NCI-H2171 treated with DMSO at 0.1 percent for 48 hours (cell line): Measurements from ENCODE around the gene KIF13A.
"Not testable (repeated sequence)": the region's sequence is repeated elsewhere in the genome, so short reads cannot be mapped to it uniquely, and the experiment has no call there.

Source experiments
- DNase-seq: peaks from one replicate; lab custom pipeline; 2025; lab: John Stamatoyannopoulos, UW

Gene KIF13A

DNA sequence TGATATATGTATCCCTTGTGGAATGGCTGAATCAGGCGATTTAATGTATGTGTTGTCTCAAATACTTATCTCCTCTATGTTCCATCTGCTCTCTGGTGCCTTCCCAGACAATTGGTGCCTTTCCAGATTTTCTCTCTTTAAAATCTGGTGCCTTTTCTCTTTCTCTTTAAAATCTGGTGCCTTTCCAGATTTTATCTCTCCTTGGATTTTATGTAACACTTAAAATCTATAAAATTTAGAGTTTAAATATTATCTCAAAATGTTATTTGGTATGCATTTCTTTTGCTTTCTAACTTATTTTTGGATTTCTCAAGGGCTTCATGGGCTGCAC, 116.3 kb downstream of the KIF13A start:
- DNase-seq, result peak; percentile 32

GRCh38 chr6:17870300-17871188, 116.9 kb downstream of the KIF13A start:
- no peak for DNase-seq

- no peak for DNase-seq
Observed at GRCh38 chr6:17869753-17870050, 117.7 kb downstream of the KIF13A start.

GRCh38 chr6:17869010-17869752, 118.3 kb downstream of the KIF13A start:
- no peak for DNase-seq

DNA sequence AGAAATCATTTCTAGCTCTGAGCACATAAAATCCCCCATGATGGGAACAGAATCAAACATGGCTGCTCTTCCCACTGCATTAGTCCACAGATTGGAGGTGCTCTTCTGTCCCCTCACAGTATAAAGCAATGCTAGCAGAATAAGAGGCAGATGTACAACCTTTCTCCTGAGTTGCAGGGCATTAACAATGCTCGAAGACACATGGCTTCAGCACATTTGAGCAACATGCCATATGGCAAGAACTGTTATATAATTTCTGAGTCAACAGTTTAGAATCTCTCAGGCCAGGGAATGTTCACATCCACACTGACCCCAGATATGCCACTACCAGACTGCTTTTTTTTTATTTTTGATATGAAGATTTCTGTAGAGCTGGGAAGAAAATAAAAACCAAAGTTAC, 119.6 kb downstream of the KIF13A start:
- DNase-seq, result peak; percentile 97

- no peak for DNase-seq
Observed at GRCh38 chr6:17866876-17867444, 120.5 kb downstream of the KIF13A start.

DNA sequence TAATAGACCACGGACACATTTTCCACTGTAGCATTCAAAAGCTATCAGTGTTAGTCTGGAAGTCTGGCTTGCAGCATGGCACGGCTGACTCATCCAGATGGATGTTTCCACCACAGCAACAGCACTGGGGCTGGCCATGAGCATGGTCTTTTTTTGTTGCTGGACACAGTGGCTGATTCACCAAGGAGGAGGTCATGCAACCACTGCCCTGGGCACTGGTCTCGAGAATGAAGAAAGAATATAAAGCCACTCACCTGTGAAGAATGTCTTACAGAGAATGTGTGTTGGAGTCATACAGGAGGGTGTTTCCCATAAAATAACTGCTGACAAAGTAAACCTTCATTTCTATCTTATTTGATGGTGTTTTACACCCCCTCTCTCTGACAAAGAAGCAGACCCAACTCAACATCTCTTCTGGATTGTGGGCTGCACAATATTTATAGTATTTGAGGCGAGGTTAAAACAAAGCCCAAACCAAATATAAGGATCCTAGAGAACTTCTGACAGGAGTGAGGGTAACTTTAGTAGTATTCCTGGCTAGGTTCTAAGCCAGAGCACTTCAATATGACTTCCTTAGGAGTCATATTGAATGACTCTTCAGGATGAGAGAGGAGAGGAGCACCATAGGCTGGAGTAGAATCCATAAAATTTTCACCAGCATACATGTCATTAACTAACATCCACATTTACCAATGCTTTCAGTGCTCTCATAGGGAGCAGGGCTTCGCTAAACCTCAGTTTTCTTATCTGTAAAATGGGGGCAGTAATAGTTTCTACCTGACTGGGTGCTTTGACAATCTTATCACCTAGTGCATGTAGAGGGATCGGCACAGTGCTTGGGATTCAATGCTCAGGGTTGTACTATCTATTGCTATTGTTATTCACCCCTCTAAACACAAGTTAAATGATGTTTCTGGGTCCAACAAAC, 121.4 kb downstream of the KIF13A start:
- DNase-seq, result no peak

DNA sequence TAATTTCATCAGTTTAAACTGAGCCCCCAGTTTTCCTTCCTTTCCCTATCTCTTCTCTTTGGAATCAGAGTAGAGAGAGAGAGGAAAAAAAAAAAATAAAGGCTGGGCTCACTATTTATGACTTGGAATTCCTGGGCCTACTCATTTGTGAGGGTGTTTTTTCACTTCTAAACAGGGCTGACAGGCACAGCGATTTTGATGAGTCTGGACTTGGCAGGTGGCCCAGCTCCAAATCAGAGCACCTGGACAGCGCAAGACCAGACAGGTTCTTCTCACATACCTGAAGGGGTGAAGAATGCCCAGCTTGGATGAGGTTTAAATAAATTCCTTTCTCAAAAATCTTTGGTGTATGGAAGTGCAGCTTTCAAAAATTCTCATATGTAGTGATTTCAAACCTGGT, 122.2 kb downstream of the KIF13A start:
- DNase-seq, result peak; percentile 87

GRCh38 chr6:17863901-17864754, 123.3 kb downstream of the KIF13A start:
- no peak for DNase-seq

- no peak for DNase-seq
Observed at GRCh38 chr6:17861361-17861760, 126.1 kb downstream of the KIF13A start.

GRCh38 chr6:17859846-17860245, 127.6 kb downstream of the KIF13A start:
- no peak for DNase-seq

GRCh38 chr6:17858584-17858983, 128.9 kb downstream of the KIF13A start:
- DNase-seq, result no peak

DNA sequence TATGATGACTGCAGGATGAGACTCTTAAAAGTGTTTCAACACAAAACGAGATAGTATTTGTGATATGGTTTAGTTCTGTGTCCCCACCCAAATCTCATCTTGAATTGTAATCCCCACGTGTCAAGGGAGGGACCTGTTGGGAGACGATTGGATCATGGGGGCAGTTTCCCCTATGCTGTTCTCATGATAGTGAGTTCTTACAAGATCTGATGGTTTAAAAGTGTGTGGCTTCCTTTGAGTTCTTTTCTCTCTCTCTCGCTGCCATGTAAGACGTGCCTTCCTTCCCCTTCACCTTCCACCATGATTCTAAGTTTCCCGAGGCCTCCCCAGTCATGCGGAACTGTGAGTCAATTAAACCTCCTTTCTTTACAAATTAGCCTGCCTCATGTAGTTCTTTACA, 130.2 kb downstream of the KIF13A start:
- not testable (repeated sequence) for DNase-seq

DNA sequence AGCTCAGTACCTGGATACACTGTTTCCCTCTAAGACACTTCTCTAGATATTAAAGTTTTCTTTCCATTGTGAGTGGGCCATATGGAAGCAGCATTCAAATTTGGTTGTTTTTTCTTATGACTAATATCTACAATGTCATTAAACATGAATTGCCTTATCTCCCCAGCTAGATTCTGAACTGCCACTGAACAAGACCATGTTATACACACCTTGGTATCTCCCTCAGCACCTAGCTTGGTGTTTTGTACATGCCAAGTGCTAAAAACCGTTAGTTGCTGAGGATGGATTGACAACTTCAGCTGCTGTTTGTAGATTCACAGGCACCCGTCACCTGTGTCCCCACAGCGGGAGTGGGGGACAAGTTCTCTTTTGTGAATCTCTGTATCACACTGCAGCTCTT, 131.1 kb downstream of the KIF13A start:
- no peak for DNase-seq

- DNase-seq, result no peak
Observed at GRCh38 chr6:17855381-17855780, 132.1 kb downstream of the KIF13A start.

DNA sequence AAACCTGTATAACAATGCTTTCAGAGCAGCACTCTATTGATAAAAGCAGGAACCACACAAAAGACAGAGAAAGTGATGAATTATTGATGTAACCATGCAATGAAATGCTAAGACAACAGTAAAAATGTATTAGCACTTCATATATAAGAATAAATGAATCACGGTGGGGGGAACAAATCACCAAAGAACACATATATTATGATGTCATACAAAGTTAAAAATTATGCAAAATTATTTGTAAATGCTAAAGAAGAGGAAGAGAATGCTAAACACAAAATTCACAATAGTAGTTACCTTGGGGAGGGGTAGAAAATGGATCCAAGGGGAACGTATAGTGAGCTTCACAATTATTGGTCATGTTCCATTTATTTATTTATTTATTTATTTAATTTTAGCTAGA, 133.9 kb downstream of the KIF13A start:
- no peak for DNase-seq

GRCh38 chr6:17851720-17852161, 135.7 kb downstream of the KIF13A start:
- no peak for DNase-seq

DNA sequence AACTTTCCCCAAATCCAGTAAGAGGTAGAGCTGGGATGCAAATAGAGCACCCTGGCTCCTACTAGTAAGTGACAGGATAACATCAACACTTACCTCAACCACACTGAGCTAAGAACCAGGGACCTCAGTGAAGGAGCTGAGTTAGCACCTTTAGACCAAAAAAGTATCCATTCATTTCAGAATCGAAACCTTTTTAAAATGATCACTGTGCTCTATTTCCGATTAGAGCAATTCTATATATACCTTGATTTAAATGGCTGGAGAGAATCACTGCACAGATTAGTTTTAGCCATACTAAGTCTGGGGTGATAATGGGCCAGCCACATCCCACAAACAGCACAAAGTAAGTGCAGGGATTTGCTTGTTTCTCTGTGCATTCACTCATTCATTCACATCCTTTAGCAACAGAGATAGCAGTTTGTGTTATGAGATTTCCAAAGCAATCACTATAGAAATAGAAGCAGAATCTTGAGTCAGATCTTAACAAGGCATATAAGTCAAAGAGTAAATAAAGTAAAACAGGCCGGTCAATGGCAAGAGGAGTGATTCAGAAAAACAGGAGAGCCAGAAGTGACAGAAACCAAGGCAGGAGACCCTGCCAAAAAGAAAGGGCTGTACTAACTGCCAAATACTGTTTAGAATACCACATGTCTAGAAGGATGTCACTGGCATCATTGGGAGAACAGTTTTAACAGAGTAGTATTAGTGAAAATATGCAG, 136.3 kb downstream of the KIF13A start:
- DNase-seq, result no peak

DNA sequence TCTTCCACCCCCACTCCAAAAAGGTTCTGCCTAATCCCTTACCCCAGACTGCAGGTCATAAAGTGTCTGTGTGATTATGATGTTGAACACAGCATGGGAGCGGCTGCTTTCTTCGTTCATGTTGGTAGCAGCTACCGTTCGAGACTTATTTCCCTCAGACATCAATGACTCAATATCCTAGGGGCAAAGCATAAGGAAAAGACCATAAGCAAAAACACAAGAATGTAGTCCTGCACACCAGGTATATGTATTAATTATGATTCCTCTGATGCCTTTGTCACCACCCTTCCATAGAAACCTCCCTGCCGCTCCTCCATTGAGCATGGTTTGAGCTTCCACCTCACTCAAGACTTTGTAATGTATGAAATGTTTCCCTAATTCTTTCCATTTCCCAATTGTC, 137.2 kb downstream of the KIF13A start:
- DNase-seq, result no peak

GRCh38 chr6:17847203-17847760, 140.2 kb downstream of the KIF13A start:
- DNase-seq, result no peak
